GM18508 (cell line): ENCODE results near the gene NEURL1.

Source experiments
- ATAC-seq: cut with Tn5 transposase; IDR thresholded peaks from one replicate; pipeline ENCODE4 v1.9.1; 2021; ENCODE audit warnings: moderate number of reproducible peaks; ENCODE audit not compliant: insufficient read depth, unreplicated experiment

Gene NEURL1

DNA sequence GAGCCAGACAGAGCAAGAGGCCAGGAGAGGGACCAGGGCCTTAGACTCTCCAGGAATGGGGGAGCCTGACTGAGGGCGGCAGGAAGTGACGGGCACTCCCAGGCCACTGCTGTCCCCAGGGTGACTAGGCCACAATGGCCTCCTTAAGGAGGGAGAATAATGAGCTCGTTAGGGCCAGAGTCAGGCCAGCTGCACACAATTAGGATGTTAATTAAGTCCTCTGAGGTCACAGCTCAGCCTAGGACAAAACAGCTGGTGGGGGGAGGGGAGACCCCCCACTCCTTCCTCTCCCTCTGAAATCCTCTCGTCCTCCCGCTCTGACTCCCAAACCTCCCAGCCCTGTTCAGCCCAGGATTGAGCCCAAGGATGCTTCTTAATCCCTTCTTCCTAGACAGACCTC lies 143.0 kb downstream of the NEURL1 start:
- ATAC-seq, result no peak

- no peak for ATAC-seq
Observed at GRCh38 chr10:103637011-103637410, 143.5 kb downstream of the NEURL1 start.

DNA sequence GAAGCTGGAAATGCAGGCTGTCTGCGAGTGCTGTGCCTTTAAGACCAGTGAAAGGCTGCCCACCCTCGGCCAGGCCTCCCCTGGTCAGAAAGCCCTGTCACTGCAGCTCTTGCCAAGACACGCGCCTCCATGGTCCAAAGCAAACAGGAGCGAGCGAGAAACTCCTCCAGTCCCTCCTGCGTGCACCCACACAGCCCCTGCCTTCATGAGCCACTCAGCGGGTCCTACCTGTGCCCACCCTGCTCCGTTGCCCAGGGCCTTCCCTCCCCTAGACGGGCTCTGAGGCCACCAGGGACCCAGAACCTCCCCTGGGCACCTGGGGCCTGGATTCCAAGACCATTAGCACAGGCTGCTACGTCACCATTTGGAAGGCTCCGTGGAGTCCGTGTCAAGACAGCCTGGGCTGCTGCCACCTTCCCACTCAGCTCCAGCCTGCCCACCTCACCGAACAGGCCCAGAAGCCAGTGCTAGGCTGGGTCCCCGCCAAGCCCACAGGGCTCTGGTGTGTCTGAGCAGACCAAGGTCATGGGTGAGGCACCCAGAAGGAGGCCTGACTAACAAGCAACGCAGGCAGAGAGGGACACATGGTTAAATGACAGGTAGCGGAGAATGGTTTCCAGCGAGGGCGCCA lies 144.5 kb downstream of the NEURL1 start:
- ATAC-seq, result no peak

DNA sequence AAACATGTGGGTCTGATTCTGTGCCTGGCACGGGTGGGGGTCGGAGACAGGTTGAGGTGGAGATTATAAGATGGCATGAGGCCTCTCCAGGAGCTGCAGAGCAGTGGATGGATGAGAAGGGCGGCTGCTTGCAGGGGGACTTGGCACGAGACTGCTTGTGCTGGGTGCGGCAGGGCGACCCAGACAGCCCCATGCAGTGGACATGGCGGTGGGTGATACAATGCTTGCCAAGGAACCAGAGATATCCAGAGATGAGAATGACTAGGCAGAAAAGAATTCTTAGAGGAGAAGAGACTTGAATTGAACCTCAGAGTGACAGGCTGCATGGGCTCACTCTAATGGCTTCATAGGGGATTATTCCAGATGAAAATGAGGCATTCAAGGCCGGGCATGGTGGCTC lies 145.4 kb downstream of the NEURL1 start:
- no peak for ATAC-seq

DNA sequence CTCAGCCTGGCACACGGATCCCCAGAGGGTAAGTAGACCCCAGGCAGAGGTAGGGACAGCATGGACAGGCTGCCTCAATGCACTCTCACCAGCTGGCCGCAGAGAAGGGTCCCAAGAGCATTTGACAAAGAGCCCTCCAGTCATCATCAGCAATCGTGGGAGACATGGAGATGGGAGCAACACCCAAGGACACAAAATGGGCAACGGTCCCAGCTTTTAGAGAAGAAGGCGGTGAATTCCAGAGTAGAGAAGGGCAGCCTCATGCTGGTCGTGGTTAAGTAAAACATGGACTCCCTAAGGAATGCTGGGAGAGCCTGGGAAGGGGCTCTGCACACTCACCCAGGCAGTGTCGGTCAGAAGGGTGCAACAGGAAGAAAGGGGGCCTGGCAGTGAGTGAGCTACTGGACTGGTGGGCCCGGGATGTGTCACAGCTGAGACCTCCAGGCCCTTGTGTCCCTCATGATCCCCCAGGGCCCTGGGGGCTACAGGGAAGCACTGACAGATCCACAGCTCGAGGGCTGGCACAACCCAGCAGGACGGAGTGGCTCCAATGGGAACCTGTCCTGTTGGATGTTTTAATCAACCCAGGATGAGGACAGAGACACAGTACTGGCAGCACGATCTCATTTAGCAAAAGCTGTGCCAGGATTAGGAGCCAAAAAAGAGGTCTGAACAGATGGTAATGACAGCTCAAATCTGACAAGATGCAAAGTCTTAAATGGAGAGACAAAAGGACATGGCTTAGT lies 147.1 kb downstream of the NEURL1 start:
- ATAC-seq, result no peak

- ATAC-seq, result no peak
Observed at GRCh38 chr10:103641326-103641725, 147.8 kb downstream of the NEURL1 start.
